GM12891 (cell line): ENCODE data around the gene NUDT2.

Source experiments
- POLR2A ChIP-seq: IDR thresholded peaks from 2 replicates; pipeline ENCODE4 v1.6.1; 2011; ENCODE audit warnings: low read depth, low read length, control low read depth
- POLR2AphosphoS5 ChIP-seq: IDR thresholded peaks from 2 replicates; pipeline ENCODE4 v1.6.1; 2011; ENCODE audit warnings: low read depth, low read length, control low read depth

- TF ChIP-seq POLR2A, result no peak
- no peak for TF ChIP-seq POLR2AphosphoS5
Measured at GRCh38 chr9:34343605-34344004, 14.2 kb downstream of the NUDT2 start.
